ENCODE data around the gene ZNF598.

Gene ZNF598

GRCh38 chr16:2042986-2043666 lies 33.5 kb upstream of the ZNF598 start:
- Histone ChIP-seq H3K27ac (ENCODE audit: low read depth, low read length) (no peak overlapping the region), H2AFZ (ENCODE audit: low read depth, low read length, severe bottlenecking) (no peak overlapping the region), H3K4me2 (ENCODE audit: low read depth, low read length, poor library complexity, severe bottlenecking) (no peak overlapping the region), H3K9ac (ENCODE audit: low read length) (no peak overlapping the region), H3F3A (ENCODE audit: insufficient read depth) (no peaks in the 10 kb centered on the region), H4K20me1 (ENCODE audit: low read depth, low read length) (no peaks in the 10 kb centered on the region), H3K79me2 (ENCODE audit: insufficient read depth, low read length) (peaks cover 5% of the 10 kb centered on the region; the same call in 1 of the 2 replicates), H3K36me3 (ENCODE audit: low read length) (no peaks in the 10 kb centered on the region), H3K4me3 (ENCODE audit: insufficient read depth, low read length, poor library complexity, severe bottlenecking) (no peak overlapping the region), H3K27me3 (ENCODE audit: low read length) (no peaks in the 10 kb centered on the region), H3K9me2 (replicated peaks; ENCODE audit: insufficient read depth, low read length) (no peaks in the 10 kb centered on the region), H3K9me3 (ENCODE audit: insufficient read depth, low read length) (no peaks in the 10 kb centered on the region)
- TF ChIP-seq EZH2phosphoT487 (conservative IDR thresholded peaks at IDR 0.05; ENCODE audit: low read length) (no peak), CTCF (IDR thresholded peaks at IDR 0.05; ENCODE audit: insufficient read depth, low read length, poor library complexity, severe bottlenecking) (no peak)

GRCh38 chr16:2042171-2042985 lies 32.8 kb upstream of the ZNF598 start:
- Histone ChIP-seq H3K9ac (ENCODE audit: low read length) (no peak overlapping the region), H3K9me3 (ENCODE audit: insufficient read depth, low read length) (no peaks in the 10 kb centered on the region), H3F3A (ENCODE audit: insufficient read depth) (no peaks in the 10 kb centered on the region), H3K4me2 (ENCODE audit: low read depth, low read length, poor library complexity, severe bottlenecking) (no peak overlapping the region), H4K20me1 (ENCODE audit: low read depth, low read length) (no peaks in the 10 kb centered on the region), H3K27me3 (ENCODE audit: low read length) (no peaks in the 10 kb centered on the region), H2AFZ (ENCODE audit: low read depth, low read length, severe bottlenecking) (no peak overlapping the region), H3K27ac (ENCODE audit: low read depth, low read length) (no peak overlapping the region), H3K79me2 (ENCODE audit: insufficient read depth, low read length) (peaks cover 5% of the 10 kb centered on the region; the same call in 1 of the 2 replicates), H3K36me3 (ENCODE audit: low read length) (no peaks in the 10 kb centered on the region), H3K9me2 (replicated peaks; ENCODE audit: insufficient read depth, low read length) (no peaks in the 10 kb centered on the region), H3K4me3 (ENCODE audit: insufficient read depth, low read length, poor library complexity, severe bottlenecking) (no peak overlapping the region)
- no peak for TF ChIP-seq CTCF (IDR thresholded peaks at IDR 0.05; ENCODE audit: insufficient read depth, low read length, poor library complexity, severe bottlenecking)
- TF ChIP-seq EZH2phosphoT487 (conservative IDR thresholded peaks at IDR 0.05; ENCODE audit: low read length), result no peak

GRCh38 chr16:2040787-2041522 lies 31.3 kb upstream of the ZNF598 start:
- TF ChIP-seq CTCF (IDR thresholded peaks at IDR 0.05; ENCODE audit: insufficient read depth, low read length, poor library complexity, severe bottlenecking), result no peak
- no peak for TF ChIP-seq EZH2phosphoT487 (conservative IDR thresholded peaks at IDR 0.05; ENCODE audit: low read length)
- Histone ChIP-seq H3K27me3 (ENCODE audit: low read length) (no peaks in the 10 kb centered on the region), H3F3A (ENCODE audit: insufficient read depth) (no peaks in the 10 kb centered on the region), H3K79me2 (ENCODE audit: insufficient read depth, low read length) (no peaks in the 10 kb centered on the region), H3K9ac (ENCODE audit: low read length) (no peak overlapping the region), H3K9me2 (replicated peaks; ENCODE audit: insufficient read depth, low read length) (no peaks in the 10 kb centered on the region), H3K4me3 (ENCODE audit: insufficient read depth, low read length, poor library complexity, severe bottlenecking) (no peak overlapping the region), H3K27ac (ENCODE audit: low read depth, low read length) (no peak overlapping the region), H3K9me3 (ENCODE audit: insufficient read depth, low read length) (no peaks in the 10 kb centered on the region), H2AFZ (ENCODE audit: low read depth, low read length, severe bottlenecking) (no peak overlapping the region), H3K36me3 (ENCODE audit: low read length) (no peaks in the 10 kb centered on the region), H3K4me2 (ENCODE audit: low read depth, low read length, poor library complexity, severe bottlenecking) (no peak overlapping the region), H4K20me1 (ENCODE audit: low read depth, low read length) (no peaks in the 10 kb centered on the region)

Measured in SU-DHL-6 (cell line).